Endothelial cell of umbilical vein (primary cell): ENCODE measurements around the gene PADI1.

Experiments
- CTCF ChIP-seq, 2 donors: IDR thresholded peaks; 1 replicate in 1 of 2; 2 replicates in 1 of 2; pipeline ENCODE4 v1.5.1; 2011; ENCODE audit warnings: low read length in 2 of 2, mild to moderate bottlenecking in 2 of 2, moderate library complexity in 2 of 2, control low read depth in 1 of 2, inconsistent platforms in 1 of 2, low read depth in 1 of 2; ENCODE audit not compliant: insufficient read depth in 1 of 2; ENCODE audit errors: extremely low read depth in 1 of 2
- EZH2 ChIP-seq: IDR thresholded peaks from 2 replicates; pipeline ENCODE4 v1.6.1; 2012; ENCODE audit warnings: borderline replicate concordance, low read depth, mild to moderate bottlenecking, moderate library complexity, low read length, inconsistent platforms; ENCODE audit not compliant: severe bottlenecking
- GATA2 ChIP-seq: IDR thresholded peaks from 2 replicates; pipeline ENCODE4 v1.7.0; 2011; ENCODE audit warnings: low read depth, mild to moderate bottlenecking, moderate library complexity, mixed read lengths, low read length; ENCODE audit not compliant: insufficient read length, insufficient read depth
- MAX ChIP-seq: IDR thresholded peaks from 2 replicates; pipeline ENCODE4 v1.6.1; 2011; ENCODE audit not compliant: insufficient read depth, insufficient read length
- POLR2A ChIP-seq: IDR thresholded peaks from 2 replicates; pipeline ENCODE4 v1.6.1; 2012; ENCODE audit warnings: low read depth, mild to moderate bottlenecking, control low read depth, low read length
- POLR2AphosphoS5 ChIP-seq: IDR thresholded peaks from 2 replicates; pipeline ENCODE4 v1.6.1; 2012; ENCODE audit warnings: low read depth, mild to moderate bottlenecking, control low read depth, low read length, moderate library complexity; ENCODE audit not compliant: insufficient read depth

- TF ChIP-seq CTCF (IDR thresholded peaks at IDR 0.05; ENCODE audit: extremely low read depth in 1 of 2, insufficient read depth in 1 of 2, low read depth in 1 of 2, low read length in 2 of 2) (no peak), POLR2A (no peak), POLR2AphosphoS5 (no peak), EZH2 (no peak), MAX (no peak), GATA2 (no peak)
Measured at GRCh38 chr1:17155257-17155920, 49.5 kb upstream of the PADI1 start.
